NCI-H2227 (cell line): ENCODE results near the gene PDE5A.

ENCODE experiments used
- DNase-seq: peaks from one replicate; lab custom pipeline; 2025; ENCODE audit not compliant: unreplicated experiment; lab: John Stamatoyannopoulos, UW

PDE5A gene

DNA sequence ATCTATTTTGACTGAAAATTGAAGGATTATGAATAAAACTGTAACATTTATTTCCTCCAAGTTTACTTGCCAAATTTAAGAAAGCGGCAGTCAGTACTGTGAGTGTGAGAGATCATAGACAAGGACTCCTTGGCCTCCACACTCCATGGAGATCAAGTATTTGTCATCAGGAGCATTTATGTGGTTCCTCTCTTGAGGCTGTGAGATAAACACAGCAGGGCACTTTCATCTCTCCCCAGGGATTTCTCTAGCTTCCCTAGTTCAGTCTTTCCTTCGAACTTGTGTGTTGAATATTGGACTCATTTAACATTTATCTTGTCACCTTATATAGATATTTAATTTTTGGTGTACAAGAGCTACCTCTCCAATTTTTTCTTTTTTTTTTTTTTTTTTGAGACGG lies 40.8 kb downstream of the PDE5A start:
- no peak for DNase-seq

DNA sequence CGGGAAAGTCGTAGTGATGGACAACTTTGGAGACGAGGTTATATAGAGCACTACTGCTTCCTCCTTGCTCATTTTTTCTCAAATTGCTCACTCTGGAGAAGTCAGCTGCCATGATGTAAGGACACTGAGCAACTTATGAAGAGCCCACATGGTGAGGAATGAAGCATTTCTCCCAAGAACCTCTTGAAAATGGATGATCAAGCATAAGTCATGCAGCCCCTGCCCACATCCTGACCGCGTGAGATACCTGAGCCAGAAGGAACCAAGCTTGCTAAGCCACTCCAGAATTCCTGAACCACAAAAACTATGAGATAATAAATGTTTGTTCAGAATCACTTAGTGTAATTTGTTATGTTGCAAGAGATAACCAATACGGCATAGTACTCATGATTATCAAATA lies 42.8 kb downstream of the PDE5A start:
- no peak for DNase-seq

DNA sequence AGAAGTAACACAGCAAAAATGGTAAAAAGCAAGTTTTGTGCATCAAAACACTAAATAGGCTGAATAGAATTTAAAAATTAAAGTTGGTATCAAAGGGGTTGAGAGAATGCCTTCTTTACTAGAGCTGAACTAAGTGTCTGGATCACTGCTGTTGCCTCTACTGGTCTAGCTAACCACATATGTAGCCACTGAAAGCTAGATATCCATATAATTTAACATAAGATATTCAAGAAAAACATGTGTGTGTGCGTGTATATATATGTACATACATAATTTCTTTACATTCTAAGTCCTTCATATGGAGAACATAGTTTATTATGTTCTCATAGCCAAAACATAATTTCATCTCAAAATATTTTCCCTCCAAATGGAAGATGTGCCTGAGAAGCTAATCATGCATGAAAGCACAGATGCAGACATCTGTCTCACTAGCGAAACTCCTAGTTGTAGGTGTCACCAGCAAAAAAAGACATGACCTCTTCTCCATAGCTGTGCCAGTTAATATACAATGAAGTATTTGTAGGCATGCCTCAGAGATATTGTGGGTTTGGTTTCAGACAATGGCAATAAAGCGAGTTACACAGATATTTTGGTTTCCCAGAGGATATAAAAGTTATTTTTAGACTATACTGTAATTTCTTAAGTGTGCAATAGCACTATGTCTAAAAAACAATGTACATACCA lies 47.3 kb downstream of the PDE5A start:
- DNase-seq: no peak

- DNase-seq: no peak
These were observed 48.3 kb downstream of the PDE5A start for GRCh38 chr4:119580293-119580692.

GRCh38 chr4:119579823-119580222 lies 48.8 kb downstream of the PDE5A start:
- DNase-seq: no peak

DNA sequence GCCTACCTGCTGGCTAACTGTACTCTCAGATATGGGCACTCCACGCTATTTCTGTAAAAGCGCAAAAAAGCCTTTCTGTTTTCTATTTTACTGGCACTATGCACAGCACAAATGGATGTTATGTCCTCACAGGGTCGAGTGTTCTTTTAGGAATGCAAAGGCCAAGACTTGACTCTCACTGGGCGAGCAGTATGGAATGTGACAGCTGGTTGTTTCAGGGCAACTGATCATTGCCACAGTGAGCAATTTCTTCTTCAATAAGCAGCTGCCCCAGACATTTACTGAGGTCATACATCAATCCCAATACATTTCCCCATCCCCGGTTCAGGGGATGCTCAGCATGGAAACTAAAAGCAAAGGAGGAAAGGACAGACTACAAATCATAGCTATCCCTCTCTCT lies 58.2 kb downstream of the PDE5A start:
- DNase-seq: no peak

GRCh38 chr4:119564106-119564505 lies 64.5 kb downstream of the PDE5A start:
- DNase-seq: no peak

DNA sequence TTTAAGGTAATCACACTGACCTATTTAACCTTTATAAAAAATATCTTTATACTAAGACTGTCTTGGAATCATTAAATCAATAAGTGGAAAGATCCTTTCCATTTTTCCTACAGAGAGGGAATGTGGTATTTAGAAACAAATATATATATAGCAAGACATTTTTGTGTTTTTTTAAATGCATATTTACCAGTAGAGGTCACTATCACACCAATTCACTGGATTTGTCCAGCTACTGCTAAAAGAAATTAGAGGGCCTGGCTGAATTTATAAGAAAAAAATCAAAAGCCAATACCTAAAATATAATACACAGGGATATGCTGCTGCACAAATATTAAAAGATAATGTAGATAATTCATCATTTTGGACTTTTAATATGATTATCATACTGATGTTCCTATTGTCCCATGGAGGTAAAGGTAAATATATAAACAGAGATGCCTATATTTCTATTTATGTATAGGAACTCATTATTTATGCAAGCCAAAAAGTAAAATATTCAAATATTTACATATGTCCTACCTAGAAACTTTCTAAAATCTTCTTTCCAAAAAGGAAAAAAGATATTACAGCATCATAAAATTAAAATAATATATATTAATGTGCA lies 69.5 kb downstream of the PDE5A start:
- peak; percentile 15 for DNase-seq

DNA sequence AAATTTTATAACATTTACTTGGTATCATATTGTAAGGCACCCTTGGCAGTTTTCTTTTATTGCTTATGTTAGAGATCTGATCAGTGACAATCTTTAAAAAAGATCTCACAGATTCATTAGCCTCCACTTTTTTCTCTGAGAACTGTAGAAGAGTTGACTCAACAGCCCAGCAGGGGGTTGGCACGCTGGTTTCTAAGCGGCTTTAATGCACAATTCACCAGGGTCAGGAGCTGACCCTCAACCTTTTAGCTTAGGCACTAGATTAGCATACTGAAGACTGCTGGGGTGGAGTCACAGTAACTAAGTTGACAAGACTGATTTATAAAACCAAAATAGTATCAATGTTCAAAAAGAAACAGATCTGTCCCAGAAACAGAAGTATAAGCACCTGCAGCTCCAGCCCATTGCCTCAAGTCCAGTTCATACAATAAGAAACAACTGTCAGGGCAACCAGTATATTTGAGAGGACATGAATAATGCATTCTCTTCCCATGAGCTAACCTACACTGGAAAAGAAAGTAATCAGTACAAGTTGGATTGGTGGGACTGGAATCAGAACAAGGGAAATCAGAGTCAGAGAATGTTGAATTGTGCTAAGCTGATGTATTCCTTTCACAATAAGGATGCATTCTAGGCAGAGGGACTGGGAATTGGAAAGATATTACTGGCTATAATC lies 77.6 kb downstream of the PDE5A start:
- no peak for DNase-seq

DNA sequence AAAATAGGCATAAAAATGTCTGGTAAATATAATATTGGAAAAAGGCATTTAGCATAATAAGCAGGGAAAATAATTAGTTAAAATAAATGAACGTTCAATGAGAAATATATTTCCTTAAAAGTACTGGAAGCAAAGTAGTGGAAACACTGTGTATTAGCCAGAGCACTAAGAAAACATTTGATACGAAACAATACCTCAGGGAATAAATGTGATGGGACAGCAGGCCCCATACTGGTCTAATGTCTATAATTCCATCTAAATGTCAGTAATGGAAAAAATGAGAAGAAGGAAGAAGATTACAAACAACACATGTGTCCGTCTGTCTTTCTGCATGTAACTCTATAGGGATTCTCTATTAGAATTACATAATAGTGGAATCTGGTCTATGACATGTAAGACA lies 79.0 kb downstream of the PDE5A start:
- DNase-seq: no peak

DNA sequence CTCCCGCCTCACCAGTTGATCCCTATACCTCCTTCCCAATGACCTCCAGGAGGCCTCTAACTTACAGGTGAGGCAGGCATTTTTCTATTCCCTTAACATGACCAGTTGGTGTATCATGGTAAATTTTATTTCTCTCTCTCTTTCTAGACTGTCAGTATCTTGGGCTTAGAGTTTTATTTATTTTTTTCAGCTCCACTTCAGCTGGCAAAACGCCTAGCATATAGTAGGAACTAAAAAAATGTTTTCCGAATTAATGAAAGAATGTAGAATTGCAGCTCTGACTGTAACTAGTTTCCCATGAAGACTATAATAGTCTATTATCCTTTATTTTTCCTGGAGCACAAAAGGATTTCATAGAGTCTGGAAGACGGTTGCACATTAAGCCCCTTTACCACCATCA lies 84.8 kb downstream of the PDE5A start:
- DNase-seq: no peak

- no peak for DNase-seq
These were observed 85.4 kb downstream of the PDE5A start for GRCh38 chr4:119543187-119543586.

DNA sequence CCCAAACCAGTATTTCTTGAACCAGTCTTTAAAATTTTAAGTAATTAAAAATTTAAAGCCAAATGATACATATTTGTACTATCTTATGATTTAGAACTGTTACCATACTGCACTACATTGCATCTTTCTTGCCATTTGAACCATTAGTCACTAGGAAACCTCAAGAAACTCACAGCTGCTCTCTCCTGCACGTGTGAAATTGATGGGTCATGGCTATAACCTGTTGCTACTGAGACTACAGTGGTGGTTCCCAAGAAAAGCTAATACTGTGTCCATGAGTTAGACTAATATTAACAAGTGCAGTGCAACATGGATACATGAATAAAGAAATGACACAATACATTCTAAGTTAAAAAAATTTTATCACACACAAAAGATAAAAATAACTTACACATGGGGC lies 88.4 kb downstream of the PDE5A start:
- no peak for DNase-seq

GRCh38 chr4:119537586-119537985 lies 91.0 kb downstream of the PDE5A start:
- no peak for DNase-seq

DNA sequence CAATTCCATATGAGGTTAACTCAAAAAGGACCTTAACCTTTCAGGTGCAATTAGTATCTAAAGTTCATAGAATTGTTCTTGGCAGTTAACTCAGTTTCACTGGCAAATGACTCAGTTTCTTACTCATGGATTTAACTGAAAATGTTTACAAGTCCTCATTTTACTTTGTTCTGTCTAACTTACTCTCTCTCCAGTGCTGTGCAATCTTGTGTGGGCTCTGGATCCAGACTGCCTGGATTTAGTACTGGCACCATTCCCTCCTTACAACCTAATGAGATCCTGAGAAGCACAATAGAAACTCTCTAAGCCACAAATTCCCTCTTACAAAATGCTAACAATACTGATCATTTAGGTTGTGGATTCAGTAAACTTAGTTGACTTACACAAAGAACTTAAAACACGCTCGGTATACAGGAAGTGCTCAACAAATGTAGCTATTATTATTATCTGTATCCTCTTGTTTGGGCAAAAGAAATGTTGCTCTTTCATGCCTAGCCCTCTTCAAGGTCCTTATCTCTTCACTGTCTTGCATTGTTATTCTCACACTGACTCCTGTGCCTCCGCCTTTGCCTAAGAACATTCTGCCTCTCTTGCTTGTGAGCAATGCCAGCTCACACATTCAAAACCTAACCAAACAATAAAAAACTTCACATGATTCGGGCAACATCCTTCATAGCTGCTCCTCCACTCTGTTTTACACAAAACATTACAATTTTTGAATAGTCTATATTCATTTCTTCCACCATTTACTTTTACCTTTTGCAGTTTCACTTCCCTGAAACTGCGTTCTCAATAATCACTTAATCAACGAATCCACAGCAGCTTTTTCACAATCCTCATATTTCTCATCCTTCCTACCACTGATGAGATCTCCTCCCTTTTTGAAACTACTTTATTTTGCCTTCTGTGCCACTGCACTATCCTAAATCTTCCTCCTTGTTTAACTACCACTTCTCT lies 91.8 kb downstream of the PDE5A start:
- DNase-seq: no peak

- DNase-seq: no peak
These were observed 96.3 kb downstream of the PDE5A start for GRCh38 chr4:119532319-119532718.

GRCh38 chr4:119529788-119530187 lies 98.8 kb downstream of the PDE5A start:
- DNase-seq: no peak

DNA sequence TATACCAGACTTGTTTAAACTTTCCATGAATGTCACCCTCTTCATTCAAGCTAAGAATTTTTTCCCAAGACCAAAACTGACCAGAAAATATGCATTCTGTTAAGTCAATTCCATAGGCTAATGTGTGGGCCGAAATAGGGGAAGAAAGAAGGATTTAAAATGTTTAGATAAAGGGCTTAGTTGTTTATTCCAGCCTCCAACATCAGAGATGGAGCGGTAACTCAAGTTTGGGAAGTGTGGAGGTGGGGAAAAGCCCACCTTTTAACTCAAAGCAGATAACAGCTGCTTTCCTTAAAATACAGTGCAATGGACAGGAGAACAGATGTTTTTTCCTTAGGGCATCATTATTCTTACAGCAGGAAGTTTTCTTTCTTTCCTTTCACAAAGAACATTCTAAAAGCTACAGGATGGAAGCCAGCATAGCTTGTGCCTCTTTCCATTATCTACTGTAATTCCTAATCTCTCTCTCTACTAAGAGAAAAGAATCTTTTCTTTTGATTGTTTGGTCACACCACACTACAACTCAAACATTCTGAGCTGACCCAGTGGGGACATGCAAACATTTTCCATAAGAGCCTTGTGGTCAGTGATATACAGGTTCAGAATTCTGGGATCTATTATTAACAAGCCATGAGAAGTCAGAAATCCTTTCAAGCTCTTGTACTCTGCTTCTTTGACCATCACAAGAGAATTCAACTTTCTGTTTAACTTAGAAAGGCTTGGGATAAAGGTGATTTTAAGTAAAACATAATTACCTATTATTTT lies 101.6 kb downstream of the PDE5A start:
- DNase-seq: no peak

DNA sequence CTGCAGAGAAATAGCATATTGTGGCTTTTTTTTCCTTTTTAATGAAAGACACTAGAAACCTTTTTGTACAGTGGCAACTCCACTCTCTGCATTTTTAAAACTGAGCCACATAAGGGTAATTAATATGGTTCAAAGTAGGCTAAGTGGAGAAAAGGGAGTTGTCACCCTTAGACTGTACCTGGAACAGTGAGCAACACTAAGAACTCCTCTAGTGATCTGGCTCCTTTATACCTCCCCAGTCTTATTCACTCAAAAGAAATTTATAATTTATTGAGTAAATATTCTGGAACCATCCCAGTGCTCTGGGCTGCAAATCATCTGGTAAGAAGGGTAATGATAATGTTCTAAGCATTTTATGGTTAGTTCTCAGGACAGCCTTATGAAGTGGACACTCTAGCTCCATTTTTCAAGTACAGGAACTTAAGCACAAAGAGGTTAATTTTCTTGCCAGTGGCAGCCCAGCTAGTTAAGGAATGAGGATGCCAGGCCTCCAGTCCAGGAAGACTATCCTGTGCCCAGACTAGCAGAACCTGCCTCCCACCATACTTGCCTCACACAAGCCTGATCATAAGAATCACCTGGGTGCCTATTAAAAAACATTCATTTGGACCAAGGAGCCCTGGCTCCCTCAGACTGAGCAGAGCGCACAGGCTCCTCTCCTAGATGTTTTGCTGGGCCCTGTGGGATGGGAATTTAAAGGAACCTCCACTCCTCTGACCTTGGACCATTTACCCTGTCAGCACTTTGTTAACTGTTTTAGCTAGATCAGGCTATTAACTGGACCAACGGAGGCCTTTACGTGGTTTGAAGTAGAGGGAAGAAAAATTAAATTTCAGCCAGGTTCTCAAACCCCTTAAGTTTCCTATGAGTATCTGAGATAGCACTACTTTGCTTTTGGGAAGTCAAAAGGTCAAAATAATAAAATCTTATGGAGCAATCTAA lies 102.6 kb downstream of the PDE5A start:
- no peak for DNase-seq
